Liver (tissue), 3 donors: ENCODE data around the gene RGS12.

Source experiments
- EGR1 ChIP-seq, 2 donors: IDR thresholded peaks; 2 replicates each; pipeline ENCODE4 v1.6.1; 2016 to 2018; ENCODE audit warnings: antibody characterized with exemption in 2 of 2, low read depth in 2 of 2
- GABPA ChIP-seq, 2 donors: IDR thresholded peaks in 1 of 2; conservative IDR thresholded peaks in 1 of 2; 2 replicates each; pipeline ENCODE4 v1.6.1; 2016; ENCODE audit warnings: antibody characterized with exemption in 2 of 2, mild to moderate bottlenecking in 1 of 2, moderate library complexity in 1 of 2
- HNF4A ChIP-seq, 2 donors: conservative IDR thresholded peaks; 2 replicates each; pipeline ENCODE4 v1.6.1; 2016; ENCODE audit warnings: antibody characterized with exemption in 2 of 2, mild to moderate bottlenecking in 2 of 2
- HNF4G ChIP-seq: IDR thresholded peaks from 2 replicates; pipeline ENCODE4 v1.6.1; 2016; ENCODE audit warnings: antibody characterized with exemption
- JUND ChIP-seq, 2 donors: IDR thresholded peaks; 2 replicates each; pipeline ENCODE4 v1.6.1; 2016; ENCODE audit warnings: antibody characterized with exemption in 2 of 2
- MAX ChIP-seq: IDR thresholded peaks from 2 replicates; pipeline ENCODE4 v1.6.1; 2016; ENCODE audit warnings: antibody characterized with exemption
- NR2F2 ChIP-seq: IDR thresholded peaks from 2 replicates; pipeline ENCODE4 v1.6.1; 2016; ENCODE audit warnings: antibody characterized with exemption
- TAF1 ChIP-seq: conservative IDR thresholded peaks from 2 replicates; pipeline ENCODE4 v1.6.1; 2016; ENCODE audit warnings: antibody characterized with exemption, mild to moderate bottlenecking
- YY1 ChIP-seq: IDR thresholded peaks from 2 replicates; pipeline ENCODE4 v1.6.1; 2016; ENCODE audit warnings: antibody characterized with exemption, mild to moderate bottlenecking
- TF ChIP-seq, protein P1 (sequence below): fragments of 150-350 bp; IDR thresholded peaks from 2 replicates; pipeline ENCODE4 v1.5.1; 2017; ENCODE audit warnings: improper control_type of control experiment, low read depth, low read length; ENCODE audit not compliant: missing input control
- TF ChIP-seq, protein P2 (sequence below): IDR thresholded peaks from 2 replicates; pipeline ENCODE4 v1.6.1; 2016; ENCODE audit warnings: antibody characterized with exemption, mild to moderate bottlenecking
- TF ChIP-seq, protein P3 (sequence below): IDR thresholded peaks from 2 replicates; pipeline ENCODE4 v1.6.1; 2016; ENCODE audit warnings: antibody characterized with exemption
- TF ChIP-seq, protein P4 (sequence below): IDR thresholded peaks from 2 replicates; pipeline ENCODE4 v1.6.1; 2016; ENCODE audit warnings: antibody characterized with exemption
- donor health status: healthy.
- donor health status: healthy.

DNA sequence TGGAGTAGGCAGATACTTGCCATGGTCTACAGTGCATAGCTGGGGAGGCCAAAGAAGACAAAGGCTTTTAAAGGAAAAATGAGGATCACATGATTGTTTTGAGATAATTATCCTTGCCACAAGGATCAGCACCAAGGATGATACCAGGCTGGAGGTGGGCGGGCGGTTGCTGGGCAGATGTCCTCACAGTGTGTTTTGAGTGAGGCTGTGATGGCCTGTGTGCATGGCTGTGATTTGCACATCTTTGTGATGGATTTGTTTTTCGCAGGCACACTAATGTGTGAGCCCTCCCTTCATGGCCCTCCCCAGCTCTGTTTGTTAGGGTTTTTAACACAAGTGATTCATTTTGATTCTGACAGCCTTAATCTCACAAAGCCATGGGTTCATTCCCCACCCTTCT is 46.8 kb downstream of the RGS12 start:
- TF ChIP-seq NR2F2: no peak
- TF ChIP-seq EGR1 (IDR thresholded peaks at IDR 0.05; ENCODE audit: low read depth in 2 of 2): no peak
- TF ChIP-seq, protein P1, sequence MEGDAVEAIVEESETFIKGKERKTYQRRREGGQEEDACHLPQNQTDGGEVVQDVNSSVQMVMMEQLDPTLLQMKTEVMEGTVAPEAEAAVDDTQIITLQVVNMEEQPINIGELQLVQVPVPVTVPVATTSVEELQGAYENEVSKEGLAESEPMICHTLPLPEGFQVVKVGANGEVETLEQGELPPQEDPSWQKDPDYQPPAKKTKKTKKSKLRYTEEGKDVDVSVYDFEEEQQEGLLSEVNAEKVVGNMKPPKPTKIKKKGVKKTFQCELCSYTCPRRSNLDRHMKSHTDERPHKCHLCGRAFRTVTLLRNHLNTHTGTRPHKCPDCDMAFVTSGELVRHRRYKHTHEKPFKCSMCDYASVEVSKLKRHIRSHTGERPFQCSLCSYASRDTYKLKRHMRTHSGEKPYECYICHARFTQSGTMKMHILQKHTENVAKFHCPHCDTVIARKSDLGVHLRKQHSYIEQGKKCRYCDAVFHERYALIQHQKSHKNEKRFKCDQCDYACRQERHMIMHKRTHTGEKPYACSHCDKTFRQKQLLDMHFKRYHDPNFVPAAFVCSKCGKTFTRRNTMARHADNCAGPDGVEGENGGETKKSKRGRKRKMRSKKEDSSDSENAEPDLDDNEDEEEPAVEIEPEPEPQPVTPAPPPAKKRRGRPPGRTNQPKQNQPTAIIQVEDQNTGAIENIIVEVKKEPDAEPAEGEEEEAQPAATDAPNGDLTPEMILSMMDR: no peak
- TF ChIP-seq YY1: no peak
- no peak for TF ChIP-seq GABPA (IDR thresholded peaks at IDR 0.05 in 1 of 2, conservative IDR thresholded peaks at IDR 0.05 in 1 of 2)
- TF ChIP-seq, protein P2, sequence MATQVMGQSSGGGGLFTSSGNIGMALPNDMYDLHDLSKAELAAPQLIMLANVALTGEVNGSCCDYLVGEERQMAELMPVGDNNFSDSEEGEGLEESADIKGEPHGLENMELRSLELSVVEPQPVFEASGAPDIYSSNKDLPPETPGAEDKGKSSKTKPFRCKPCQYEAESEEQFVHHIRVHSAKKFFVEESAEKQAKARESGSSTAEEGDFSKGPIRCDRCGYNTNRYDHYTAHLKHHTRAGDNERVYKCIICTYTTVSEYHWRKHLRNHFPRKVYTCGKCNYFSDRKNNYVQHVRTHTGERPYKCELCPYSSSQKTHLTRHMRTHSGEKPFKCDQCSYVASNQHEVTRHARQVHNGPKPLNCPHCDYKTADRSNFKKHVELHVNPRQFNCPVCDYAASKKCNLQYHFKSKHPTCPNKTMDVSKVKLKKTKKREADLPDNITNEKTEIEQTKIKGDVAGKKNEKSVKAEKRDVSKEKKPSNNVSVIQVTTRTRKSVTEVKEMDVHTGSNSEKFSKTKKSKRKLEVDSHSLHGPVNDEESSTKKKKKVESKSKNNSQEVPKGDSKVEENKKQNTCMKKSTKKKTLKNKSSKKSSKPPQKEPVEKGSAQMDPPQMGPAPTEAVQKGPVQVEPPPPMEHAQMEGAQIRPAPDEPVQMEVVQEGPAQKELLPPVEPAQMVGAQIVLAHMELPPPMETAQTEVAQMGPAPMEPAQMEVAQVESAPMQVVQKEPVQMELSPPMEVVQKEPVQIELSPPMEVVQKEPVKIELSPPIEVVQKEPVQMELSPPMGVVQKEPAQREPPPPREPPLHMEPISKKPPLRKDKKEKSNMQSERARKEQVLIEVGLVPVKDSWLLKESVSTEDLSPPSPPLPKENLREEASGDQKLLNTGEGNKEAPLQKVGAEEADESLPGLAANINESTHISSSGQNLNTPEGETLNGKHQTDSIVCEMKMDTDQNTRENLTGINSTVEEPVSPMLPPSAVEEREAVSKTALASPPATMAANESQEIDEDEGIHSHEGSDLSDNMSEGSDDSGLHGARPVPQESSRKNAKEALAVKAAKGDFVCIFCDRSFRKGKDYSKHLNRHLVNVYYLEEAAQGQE: no peak
- no peak for TF ChIP-seq HNF4G
- TF ChIP-seq TAF1: no peak
- no peak for TF ChIP-seq HNF4A (conservative IDR thresholded peaks at IDR 0.05)
- no peak for TF ChIP-seq MAX
- TF ChIP-seq, protein P3, sequence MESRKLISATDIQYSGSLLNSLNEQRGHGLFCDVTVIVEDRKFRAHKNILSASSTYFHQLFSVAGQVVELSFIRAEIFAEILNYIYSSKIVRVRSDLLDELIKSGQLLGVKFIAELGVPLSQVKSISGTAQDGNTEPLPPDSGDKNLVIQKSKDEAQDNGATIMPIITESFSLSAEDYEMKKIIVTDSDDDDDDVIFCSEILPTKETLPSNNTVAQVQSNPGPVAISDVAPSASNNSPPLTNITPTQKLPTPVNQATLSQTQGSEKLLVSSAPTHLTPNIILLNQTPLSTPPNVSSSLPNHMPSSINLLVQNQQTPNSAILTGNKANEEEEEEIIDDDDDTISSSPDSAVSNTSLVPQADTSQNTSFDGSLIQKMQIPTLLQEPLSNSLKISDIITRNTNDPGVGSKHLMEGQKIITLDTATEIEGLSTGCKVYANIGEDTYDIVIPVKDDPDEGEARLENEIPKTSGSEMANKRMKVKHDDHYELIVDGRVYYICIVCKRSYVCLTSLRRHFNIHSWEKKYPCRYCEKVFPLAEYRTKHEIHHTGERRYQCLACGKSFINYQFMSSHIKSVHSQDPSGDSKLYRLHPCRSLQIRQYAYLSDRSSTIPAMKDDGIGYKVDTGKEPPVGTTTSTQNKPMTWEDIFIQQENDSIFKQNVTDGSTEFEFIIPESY: no peak
- no peak for TF ChIP-seq JUND (IDR thresholded peaks at IDR 0.05)
- TF ChIP-seq, protein P4, sequence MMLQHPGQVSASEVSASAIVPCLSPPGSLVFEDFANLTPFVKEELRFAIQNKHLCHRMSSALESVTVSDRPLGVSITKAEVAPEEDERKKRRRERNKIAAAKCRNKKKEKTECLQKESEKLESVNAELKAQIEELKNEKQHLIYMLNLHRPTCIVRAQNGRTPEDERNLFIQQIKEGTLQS: no peak
